UCSD-AML1 (cell line): Measurements from ENCODE around the gene PAM16.

Source experiments
- DNase-seq: peaks from one replicate; lab custom pipeline; 2025; ENCODE audit not compliant: unreplicated experiment; lab: John Stamatoyannopoulos, UW

PAM16 gene

DNA sequence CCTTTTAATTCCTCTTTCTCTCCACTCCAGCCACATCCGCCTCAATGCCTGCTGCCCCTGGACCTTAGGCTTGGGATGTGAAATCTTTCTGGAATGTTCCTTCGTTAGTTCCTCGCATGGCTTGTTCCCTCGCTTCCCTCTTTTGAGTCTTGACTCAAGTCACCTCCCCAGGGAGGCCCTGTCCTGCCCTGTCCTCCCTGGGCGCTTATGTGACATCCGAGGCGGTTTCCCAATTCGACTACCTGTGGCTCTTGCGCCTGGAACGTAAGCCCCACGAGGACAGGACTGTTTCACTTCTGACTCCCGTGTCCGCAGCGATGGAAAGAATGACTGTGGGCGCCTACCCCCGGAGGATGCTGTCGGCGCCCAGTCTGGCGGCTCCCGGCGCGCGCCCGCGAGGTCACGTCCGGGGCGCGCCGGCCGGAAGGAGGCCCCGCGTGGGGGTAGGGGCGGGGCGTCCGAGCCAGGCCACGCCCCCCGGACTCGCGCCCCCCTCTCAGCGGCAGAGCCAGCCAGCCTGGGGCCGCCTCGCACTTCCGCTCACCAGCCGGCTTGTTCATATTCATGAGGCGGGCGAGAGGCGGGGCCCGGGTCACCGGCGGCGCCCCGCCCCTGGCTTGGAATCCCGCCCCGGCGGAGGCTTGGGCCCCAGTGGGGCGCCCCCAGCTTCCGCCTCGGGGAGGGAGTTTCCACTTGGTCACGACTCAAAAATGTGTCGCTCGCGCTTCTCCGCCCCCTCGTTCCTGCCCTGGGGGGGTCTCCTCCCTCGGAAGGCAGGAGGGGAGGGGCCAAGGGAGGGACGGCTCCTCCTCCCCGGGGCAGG is 43.7 kb downstream of the PAM16 start:
- peak; percentile 98 for DNase-seq

DNA sequence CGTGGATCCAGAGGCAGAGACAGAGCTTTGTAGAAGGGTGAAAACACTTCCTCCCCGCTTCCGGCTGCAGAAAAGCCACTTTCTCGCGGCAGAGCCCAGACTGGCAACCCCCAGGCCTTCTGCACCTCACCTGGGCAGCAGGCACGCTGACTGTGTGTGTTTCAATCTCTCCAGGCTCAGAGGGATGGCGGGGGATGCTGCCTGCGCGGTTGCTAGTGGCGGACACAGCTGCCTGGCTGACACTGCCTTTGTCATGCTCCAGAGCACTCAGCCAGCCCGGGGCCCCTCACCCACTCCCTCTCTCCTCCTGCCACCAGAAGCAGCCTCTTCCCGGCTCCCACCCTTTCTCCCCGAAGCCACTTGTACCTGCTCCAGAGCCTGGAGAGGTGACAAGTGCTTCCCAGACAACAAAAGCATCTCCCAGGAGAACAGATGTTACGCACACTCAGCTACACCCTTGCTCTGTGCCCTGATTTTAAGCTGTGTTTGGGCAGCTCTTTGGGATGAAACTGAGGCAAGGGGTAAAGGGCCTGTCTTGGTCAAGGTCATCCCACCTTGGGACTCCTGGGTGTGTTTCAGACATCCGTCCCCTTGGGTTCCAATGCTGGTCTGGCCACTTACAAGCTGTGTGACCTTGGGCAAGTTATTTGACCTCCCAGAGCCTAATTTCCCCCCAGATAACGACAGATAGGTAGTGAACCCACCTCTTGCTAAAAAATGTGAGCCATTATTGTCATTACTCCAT is 44.5 kb downstream of the PAM16 start:
- DNase-seq: no peak

DNA sequence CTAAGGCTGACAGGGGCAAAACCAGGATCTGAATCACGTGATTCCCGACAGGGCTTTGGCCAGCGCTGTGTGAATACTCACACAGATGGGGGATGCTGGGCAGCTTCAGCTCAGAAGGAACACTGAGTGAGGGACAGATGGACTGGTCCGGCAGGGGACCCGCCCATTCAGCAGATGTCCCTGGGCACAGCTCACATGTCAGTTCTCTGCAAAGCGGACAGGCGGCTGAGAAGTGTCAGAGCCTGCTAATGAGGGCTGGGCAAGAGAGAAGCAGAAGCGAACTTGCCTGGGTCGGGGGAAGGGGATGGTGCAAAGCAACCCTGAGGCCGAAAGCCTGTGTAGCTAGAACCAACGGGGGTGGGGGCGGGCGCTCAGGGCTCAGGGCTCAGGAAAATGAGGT is 47.1 kb downstream of the PAM16 start:
- no peak for DNase-seq

DNA sequence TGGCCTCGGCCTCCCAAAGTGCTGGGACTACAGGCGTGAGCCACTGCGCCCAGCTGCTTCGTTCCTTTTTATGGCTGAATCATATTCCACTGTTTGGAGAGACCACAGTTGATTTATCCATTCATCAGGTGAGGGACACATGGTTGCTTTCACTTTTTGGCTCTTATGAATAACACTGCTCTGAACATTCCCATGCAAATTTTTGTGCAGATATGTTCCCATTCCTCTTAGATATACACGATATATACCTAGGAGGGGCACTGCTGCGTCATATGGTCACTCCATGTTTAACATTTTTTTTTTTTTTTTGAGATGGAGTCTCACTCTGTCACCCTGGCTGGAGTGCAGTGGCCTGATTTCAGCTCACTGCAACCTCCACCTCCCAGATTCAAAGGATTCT is 49.2 kb downstream of the PAM16 start:
- no peak for DNase-seq

DNA sequence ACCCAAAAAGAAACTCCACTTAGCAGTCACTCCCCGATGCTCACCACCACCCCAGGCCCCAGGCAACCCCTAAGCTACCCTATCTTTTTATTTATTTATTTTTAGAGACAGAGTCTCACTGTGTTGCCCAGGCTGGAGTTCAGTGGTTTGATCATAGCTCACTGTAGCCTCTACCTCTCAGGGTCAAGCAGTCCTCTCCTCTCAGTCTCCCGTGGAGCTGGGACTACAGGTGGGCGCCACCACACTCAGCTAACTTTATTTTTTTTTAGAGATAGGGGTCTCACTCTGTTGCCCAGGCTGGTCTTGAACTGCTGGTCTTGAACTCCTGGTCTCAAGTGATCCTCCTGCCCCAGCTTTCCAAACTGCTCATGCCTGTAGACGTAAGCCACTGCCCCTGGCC is 49.9 kb downstream of the PAM16 start:
- no peak for DNase-seq

DNA sequence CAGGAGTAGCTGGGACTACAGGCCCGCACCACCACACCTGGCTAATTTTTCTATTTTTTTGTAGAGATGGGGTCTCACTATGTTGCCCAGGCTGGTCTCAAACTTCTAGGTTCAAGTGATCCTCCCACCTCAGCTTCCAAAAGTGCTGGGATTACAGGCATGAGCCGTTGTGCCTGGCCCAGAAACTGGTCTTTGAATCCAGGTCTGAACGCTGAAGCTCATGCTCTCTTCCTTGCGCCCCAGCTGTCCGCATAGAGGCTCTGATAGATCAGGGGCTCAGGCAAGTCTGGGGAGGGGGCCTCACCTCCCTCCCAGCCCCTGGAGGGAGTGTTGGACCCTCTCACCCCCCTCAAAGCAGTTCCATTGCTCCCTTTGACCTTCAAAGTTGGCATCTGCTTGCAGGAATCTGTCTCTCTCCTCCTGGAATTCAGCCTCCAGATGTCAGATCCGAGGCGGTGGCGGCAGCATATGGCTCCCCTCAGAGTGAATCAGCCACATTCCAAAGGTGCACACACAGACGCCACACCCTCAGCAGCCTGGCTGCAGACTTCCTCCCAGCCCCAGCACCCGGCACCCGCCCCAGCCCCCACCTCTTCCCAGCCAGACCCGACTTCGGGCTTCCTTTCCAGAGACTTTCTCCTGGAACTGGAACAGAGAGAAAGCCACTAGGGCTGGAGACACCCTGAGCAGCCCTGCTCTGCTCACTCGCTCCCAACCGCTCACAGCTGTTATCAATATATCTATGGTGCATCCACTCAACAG is 52.2 kb downstream of the PAM16 start:
- no peak for DNase-seq

DNA sequence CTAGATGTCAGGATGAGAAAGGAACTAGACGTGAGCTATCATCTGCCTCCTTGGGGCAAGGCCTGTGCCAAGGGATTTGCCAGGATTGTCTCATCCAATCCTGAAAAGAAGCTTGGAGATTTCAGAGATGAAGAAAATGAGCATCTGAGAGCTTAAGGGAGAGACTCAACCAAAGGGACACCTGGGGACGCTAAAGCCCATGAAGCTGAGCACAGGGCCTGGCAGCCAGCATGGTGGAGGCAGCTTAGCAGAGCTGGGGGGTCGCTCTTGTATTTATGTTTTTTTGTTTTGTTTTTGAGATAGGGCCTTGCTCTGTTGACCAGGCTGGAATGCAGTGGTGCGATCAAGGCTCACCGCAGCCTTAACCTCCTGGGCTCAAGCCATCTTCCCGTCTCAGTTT is 53.6 kb downstream of the PAM16 start:
- no peak for DNase-seq

DNA sequence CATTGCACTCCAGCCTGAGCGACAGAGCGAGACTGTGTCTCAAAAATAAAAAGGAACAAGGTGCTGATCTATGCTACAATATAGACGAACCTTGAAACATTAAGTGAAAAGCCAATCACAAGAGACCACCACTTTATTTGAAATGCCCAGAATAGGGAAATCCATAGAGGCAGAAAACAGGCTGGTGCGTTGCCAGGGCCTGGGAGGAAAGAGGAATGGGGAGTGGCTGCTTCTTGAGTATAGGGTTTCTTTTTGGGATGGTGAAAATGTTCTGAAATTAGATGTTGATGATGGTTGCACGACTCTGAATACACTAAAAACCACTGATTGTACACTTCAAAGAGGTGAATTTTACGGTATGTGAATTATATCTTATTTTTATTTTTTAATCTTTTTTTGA is 55.5 kb downstream of the PAM16 start:
- DNase-seq: no peak

DNA sequence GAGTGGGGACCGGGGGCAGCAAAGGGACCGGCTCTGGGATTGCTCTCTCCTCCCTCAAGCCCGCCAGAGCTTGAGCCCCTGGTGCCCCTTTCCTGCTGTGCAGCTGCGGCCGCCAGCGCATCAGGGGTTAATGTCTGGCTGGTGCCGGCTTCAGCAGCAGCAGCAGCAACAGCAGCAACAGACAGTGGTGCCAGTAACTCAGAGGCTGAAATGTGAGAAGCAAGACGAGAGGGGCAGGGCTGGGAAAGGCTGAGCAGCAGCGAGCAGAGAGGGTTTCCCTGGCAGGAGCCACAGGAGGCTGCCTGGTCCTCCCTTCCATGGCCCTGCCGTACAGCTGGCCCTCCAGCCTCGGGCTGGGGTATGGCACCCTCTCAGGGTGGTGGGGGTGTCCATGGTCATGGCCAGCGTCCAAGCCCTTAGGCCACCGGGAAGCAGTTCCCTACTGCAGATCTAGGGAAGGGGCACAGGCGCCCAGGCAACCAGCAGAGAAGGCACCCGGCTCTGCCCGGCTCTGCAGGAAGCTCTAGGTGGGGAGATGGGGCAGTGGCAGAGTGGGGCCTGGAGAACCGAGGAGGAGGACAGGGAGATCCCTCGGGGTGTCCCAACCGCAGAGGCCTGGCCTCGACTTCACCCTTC is 57.2 kb downstream of the PAM16 start:
- DNase-seq: no peak

DNA sequence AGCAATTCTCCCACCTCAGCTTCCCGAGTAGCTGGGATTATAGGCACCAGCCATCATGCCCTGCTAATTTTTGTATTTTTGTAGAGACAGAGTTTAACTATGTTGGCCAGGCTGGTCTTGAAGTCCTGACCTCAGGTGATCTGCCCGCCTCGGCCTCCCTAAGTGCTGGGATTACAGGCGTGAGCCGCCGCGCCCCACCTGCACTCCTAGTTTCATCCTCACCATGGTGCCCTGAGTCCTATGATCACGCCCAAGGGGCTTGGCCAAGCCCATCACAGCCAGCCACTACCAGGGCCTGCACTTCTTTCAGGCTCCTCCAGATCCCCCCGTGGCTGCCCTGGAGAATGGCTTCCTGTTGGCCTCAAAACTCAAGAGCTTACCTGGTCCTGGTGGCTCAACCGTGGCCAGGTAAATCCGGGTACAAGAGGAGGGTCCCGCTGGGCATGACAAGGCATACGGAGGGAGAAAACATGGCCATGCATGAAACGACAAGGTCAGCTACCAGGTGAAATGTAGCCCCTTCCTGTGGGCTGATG is 57.9 kb downstream of the PAM16 start:
- DNase-seq: no peak

DNA sequence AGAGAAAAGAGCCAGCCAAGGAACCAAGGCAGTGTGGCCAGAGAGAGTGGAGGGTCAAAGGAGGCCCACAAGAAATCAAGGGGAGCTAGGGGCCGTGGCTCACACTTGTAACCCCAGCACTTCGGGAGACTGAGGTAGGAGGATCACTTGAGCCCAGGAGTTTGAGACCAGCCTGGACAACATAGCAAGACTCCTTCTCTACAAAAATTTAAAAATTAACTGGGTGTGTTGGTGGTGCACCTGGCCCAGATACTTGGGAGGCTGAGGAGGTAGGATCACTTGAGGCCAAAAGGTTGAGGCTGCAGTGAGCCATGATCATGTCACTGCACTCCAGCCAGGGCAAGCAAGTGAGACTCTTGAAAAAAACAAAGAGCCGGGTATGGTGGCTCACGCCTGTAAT is 59.4 kb downstream of the PAM16 start:
- no peak for DNase-seq
